Activated CD4-positive, alpha-beta T cell treated with anti-CD3 and anti-CD28 coated beads, Interleukin-2, amount 50 U/mL, for 48 hours (primary cell): ENCODE measurements around the gene LMX1B.
"Not testable (repeated sequence)": the region's sequence is repeated elsewhere in the genome, so short reads cannot be mapped to it uniquely, and the experiment has no call there.

ENCODE experiments used
- DNase-seq, 2 experiments: peaks; one replicate each; pipeline ENCODE4 v3.0.0-alpha.2; 2020

Gene LMX1B

GRCh38 chr9:126721564-126721981, 107.8 kb downstream of the LMX1B start:
- no peak for DNase-seq

- DNase-seq, result peak; percentile 95
These were observed 108.7 kb downstream of the LMX1B start for GRCh38 chr9:126722252-126722921.

- peak; percentile 75 to 81 for DNase-seq
These were observed 109.4 kb downstream of the LMX1B start for GRCh38 chr9:126722922-126723806.

GRCh38 chr9:126723807-126724172, 110.1 kb downstream of the LMX1B start:
- DNase-seq, result no peak

- DNase-seq, result no peak
These were observed 110.5 kb downstream of the LMX1B start for GRCh38 chr9:126724226-126724625.

GRCh38 chr9:126725485-126725884, 111.8 kb downstream of the LMX1B start:
- not testable (repeated sequence) for DNase-seq

- not testable (repeated sequence) for DNase-seq
These were observed 114.5 kb downstream of the LMX1B start for GRCh38 chr9:126728210-126728609.

- not testable (repeated sequence) for DNase-seq
These were observed 116.9 kb downstream of the LMX1B start for GRCh38 chr9:126730592-126730991.

GRCh38 chr9:126733005-126733404, 119.3 kb downstream of the LMX1B start:
- DNase-seq, result no peak

GRCh38 chr9:126734877-126735276, 121.1 kb downstream of the LMX1B start:
- no peak for DNase-seq

GRCh38 chr9:126735482-126735881, 121.8 kb downstream of the LMX1B start:
- DNase-seq, result no peak

GRCh38 chr9:126738553-126738952, 124.8 kb downstream of the LMX1B start:
- DNase-seq, result no peak

- DNase-seq, result no peak
These were observed 129.3 kb downstream of the LMX1B start for GRCh38 chr9:126743041-126743440.

- DNase-seq, result peak in 1 of 2 experiments; percentile 14
These were observed 132.1 kb downstream of the LMX1B start for GRCh38 chr9:126745574-126746411.
